COR-L47 (cell line): Measurements from ENCODE around the gene CYP2U1.
A peak's percentile ranks its signal among the peaks of the same experiment; 100 is the strongest.
"Not testable (repeated sequence)": the region's sequence is repeated elsewhere in the genome, so short reads cannot be mapped to it uniquely, and the experiment has no call there.

Source experiments
- DNase-seq: peaks from one replicate; lab custom pipeline; 2025; lab: John Stamatoyannopoulos, UW

CYP2U1 gene

GRCh38 chr4:107930821-107931774, at the start of gene CYP2U1:
CYP2U1 (plus strand) TSS chr4:107931549; CDS start chr4:107931644, 95 bp downstream.
- peak; percentile 62 for DNase-seq

DNA sequence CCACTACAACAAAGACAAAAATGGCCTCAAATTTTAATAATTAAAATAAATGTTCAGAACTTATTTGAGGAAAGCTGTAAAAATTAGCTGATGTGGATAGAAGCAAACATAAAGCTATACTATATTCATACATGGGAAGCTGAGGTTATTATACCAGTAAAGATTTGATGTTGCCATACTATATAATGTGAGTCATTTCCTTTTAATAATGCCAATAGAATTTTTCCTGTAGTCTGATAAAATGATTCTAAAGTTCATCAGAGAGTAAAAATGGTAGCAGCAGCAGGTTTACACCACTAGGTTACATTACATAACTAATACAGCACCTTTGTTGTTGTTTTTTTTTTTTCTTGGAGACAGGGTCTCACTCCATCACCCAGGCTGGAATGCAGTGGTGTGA, 45.5 kb upstream of the CYP2U1 start:
- no peak for DNase-seq

GRCh38 chr4:107888237-107888636, 43.1 kb upstream of the CYP2U1 start:
- no peak for DNase-seq

DNA sequence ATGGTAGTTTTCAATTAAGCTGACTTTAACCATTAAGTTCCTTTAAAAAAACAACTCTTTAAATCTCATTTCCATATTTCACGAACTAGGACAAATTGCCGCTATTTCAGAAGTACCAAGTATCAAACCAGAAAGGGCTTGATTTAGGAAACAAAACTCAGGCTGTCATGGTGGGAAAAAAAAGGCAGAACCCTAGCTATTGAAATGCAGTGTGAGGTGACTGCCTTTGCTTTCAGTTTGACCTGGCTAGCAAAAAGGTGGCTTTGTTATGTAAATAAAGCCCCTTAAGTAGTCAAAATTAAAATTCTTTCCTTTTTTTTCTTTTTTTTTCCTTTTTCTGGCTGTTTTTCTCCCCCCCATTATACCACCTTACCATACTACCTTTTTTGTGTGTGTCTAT, 40.6 kb upstream of the CYP2U1 start:
- DNase-seq: no peak

DNA sequence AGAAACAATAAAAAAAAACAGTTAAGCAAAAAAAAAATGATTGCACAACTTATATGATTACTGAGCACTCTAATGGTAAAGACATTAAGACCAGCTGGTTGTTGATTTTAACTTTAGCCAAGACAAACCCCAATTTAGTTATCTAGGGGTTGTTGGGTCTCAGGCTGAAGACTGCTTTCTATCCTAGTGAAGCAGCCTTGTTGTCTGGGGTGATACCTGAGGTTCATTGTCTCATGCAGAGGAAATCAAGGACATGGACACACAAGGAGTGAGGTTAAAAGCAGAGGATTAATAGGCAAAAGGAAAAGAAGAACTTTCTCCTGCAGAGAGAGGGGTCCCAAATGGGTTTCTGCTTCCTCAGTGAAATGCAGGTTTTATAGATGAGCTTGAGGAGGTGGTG, 40.0 kb upstream of the CYP2U1 start:
- DNase-seq: no peak

- no peak for DNase-seq
Measured at GRCh38 chr4:107893171-107894137, 37.9 kb upstream of the CYP2U1 start.

- DNase-seq: no peak
Measured at GRCh38 chr4:107894138-107894603, 37.2 kb upstream of the CYP2U1 start.

- no peak for DNase-seq
Measured at GRCh38 chr4:107896158-107896645, 35.1 kb upstream of the CYP2U1 start.

DNA sequence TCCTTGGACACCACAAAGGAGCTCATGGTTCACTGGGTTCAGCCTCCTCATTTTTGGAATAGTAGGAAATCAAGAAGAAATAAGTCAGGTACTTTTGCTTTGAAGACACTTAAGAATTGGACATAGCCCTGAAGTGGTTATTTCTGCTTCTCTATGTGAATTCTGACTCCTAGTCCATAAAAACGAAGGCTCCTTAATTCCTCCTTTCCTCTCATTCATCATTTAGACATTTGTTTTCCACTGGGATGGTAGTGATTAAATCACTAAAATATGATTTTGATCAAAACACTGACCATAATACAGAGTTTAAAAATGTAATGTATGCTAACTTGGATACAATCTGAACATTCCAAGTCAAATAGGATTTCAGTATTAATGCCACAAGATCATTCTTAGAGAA, 34.7 kb upstream of the CYP2U1 start:
- DNase-seq: no peak

- DNase-seq: no peak
Measured at GRCh38 chr4:107897823-107898222, 33.5 kb upstream of the CYP2U1 start.

GRCh38 chr4:107900067-107900466, 31.3 kb upstream of the CYP2U1 start:
- no peak for DNase-seq

DNA sequence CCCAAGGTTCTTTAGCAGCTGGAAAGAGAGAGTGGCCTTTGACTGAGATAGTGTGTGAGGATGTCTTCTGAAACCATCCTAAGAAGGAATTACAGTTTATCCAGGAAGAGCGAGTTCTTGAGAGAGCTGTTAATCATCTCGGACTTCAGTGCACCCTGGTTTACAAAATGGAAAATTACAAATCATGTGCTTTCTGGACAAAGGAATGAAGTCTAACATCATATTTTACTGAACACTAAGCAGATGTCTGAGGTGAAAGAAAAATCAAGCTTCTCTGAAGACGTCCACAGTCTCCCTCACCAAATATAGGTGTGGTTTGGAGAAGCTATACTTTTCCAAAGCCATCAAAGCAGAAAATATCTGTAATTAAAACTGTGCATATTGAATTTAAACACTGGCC, 30.8 kb upstream of the CYP2U1 start:
- no peak for DNase-seq

GRCh38 chr4:107901213-107901934, 30.0 kb upstream of the CYP2U1 start:
- DNase-seq: no peak

GRCh38 chr4:107902715-107903114, 28.6 kb upstream of the CYP2U1 start:
- DNase-seq: no peak

GRCh38 chr4:107905082-107905481, 26.3 kb upstream of the CYP2U1 start:
- DNase-seq: not testable (repeated sequence)

GRCh38 chr4:107906458-107907100, 24.8 kb upstream of the CYP2U1 start:
- peak; percentile 88 for DNase-seq

DNA sequence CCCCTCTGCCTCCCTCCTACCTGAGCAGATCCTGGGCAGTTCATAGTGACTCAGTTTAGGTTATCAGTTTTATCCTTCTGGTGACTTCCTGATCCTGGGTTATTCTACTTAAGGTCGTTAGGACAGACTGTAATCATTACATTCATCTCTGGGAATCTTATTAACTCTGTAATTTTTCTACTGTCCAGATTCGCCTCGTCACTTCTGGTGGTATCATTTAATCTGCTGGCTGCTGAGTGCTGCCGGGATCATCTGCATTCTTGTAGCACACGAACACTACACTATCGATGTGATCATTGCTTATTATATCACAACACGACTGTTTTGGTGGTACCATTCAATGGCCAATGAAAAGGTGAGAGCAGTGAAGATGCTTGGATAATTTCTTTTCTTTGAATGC, 23.0 kb upstream of the CYP2U1 start:
- no peak for DNase-seq

GRCh38 chr4:107913283-107913899, 18.0 kb upstream of the CYP2U1 start:
- peak; percentile 62 for DNase-seq

DNA sequence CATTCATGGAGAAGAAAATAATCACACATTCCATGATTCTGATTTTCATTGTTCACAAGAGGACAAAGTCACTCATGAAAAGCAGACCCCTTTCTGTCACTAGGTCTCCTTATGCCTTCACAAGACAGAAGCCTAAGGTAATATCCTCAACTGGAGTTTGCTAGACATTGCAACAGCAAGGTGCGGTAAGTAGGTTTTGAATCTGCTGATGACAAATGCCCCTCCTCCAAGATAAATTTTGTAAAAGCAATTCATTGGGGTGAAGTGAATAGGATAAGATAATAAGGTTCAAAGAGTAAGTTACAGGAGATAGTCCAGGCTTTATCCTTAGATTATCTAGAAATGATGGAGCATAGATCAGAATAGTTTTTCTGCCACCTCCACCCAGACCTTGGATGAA, 16.1 kb upstream of the CYP2U1 start:
- no peak for DNase-seq

DNA sequence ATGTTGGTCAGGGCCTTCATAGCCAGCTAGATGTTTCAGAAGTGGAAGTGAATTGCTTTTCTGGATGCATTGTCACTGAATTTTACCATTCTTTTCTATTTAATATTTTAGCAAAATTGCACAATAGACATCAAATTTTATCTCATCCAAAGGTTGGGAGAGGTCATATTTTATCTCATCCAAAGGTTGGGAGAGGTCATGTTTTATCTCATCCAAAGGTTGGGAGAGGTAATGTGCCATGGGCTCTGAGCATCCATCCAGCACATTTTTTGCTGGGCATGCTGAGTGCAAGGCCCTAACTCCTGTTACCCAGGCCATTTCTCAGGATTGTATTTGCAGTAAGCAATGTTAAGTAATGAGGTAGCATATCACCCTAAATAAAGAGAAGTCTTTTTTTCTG, 14.7 kb upstream of the CYP2U1 start:
- DNase-seq: no peak

GRCh38 chr4:107917500-107917899, 13.8 kb upstream of the CYP2U1 start:
- no peak for DNase-seq
